ENCODE measurements around the gene RNU6-1.

The RNU6-1 gene

GRCh38 chr15:67805666-67806516, 34.0 kb downstream of the RNU6-1 start:
- in situ Hi-C loops (cut with MboI; ENCODE audit: low sequenced_read_pairs) = no loop called here

GRCh38 chr15:67805008-67805665, 34.7 kb downstream of the RNU6-1 start:
- in situ Hi-C loops (cut with MboI; ENCODE audit: low sequenced_read_pairs) = no loop called here

- in situ Hi-C loops (cut with MboI; ENCODE audit: low sequenced_read_pairs) = no loop called here
Observed at GRCh38 chr15:67803996-67804843, 35.6 kb downstream of the RNU6-1 start.

GRCh38 chr15:67803299-67803698, 36.5 kb downstream of the RNU6-1 start:
- in situ Hi-C loops (cut with MboI; ENCODE audit: low sequenced_read_pairs) = no loop called here

GRCh38 chr15:67801926-67802914, 37.6 kb downstream of the RNU6-1 start:
- in situ Hi-C loops (cut with MboI; ENCODE audit: low sequenced_read_pairs) = no loop called here

- in situ Hi-C loops (cut with MboI; ENCODE audit: low sequenced_read_pairs) = no loop called here
Observed at GRCh38 chr15:67801142-67801541, 38.7 kb downstream of the RNU6-1 start.

- in situ Hi-C loops (cut with MboI; ENCODE audit: low sequenced_read_pairs) = no loop called here
Observed at GRCh38 chr15:67799801-67800205, 40.0 kb downstream of the RNU6-1 start.

- in situ Hi-C loops (cut with MboI; ENCODE audit: low sequenced_read_pairs) = no loop called here
Observed at GRCh38 chr15:67796196-67797127, 43.4 kb downstream of the RNU6-1 start.

GRCh38 chr15:67794832-67795574, 44.8 kb downstream of the RNU6-1 start:
- in situ Hi-C loops (cut with MboI; ENCODE audit: low sequenced_read_pairs) = no loop called here

- in situ Hi-C loops (cut with MboI; ENCODE audit: low sequenced_read_pairs) = no loop called here
Observed at GRCh38 chr15:67792250-67792942, 47.4 kb downstream of the RNU6-1 start.

GRCh38 chr15:67790610-67791319, 49.1 kb downstream of the RNU6-1 start:
- in situ Hi-C loops (cut with MboI; ENCODE audit: low sequenced_read_pairs) = no loop called here

Measured in HL-60/S4 treated with retinoic acid at 250 ng/mL for 4 days and 3 days (cell line).